Measurements from ENCODE around the gene CCDC194. TPM values are rescaled to one million over a fixed set of nuclear protein-coding genes. Genes with fewer than 3 reads are reported as not detected.
"Not testable (repeated sequence)": the region's sequence is repeated elsewhere in the genome, so short reads cannot be mapped to it uniquely, and the experiment has no call there.

Gene CCDC194
- polyA plus RNA-seq, 1 donor, result not detected

DNA sequence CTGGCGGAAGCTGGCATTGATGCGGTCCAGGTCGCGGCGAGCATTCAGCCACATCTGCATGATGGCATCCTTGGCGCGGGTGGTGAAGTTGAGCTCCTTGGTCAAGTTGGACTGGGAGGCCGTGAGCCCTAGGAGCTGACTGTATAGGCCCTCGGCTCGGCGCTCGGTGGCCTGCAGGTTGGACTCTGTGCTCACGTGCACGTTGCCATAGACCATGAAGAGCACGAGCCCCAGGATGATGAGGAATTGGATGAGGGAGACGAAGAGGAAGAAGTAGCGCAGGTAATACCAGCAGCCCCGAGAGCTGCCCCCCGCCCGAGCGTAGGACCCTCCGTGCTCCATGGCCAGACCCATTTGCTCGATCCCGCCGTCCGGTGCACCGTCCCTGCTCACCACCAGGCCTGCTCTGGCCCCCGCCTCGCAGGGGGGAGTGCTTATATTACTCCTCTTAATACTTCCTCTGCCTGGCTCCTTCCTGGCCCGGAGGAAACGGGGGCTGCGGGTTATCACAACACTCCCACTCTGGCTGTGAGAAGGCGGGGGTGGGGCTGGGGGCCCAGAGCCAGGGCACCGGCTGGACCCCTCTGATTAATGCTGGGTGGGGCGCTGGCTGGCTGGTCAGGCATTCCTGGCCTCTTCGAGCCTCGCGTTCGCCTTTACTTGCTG, 16.9 kb downstream of the CCDC194 start, which contains the start of gene PLVAP:
Gene PLVAP, minus strand, starts transcription at position 408 of the 666 bp plus-strand sequence. Its CDS starts 54 bp downstream, at position 354.
- DNase-seq (ENCODE audit: low read depth), result no peak

GRCh38 chr19:17370026-17370587, 23.9 kb downstream of the CCDC194 start:
- DNase-seq (ENCODE audit: low read depth), result no peak

DNA sequence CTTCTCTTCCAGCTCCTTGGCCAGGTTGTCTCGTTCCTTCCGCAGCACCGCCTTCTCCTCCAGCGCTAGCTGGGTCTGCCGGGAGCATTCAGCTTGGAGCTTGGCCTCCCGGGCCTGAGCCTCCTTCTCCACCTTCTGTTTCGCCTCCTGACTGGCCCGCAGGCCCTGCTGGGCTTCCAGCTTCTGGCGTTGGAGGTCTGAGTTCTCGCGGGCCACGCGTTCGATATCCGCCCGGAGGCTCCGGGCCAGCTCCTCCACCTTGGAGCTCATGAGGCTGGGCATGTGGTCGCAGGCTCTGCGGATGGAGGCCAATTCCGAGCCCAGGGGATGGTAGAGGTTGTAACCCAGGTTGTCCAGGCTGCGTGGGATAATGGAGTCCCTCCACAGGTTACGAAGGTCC, 28.6 kb downstream of the CCDC194 start:
- DNase-seq (ENCODE audit: low read depth), result no peak

- DNase-seq (ENCODE audit: low read depth), result not testable (repeated sequence)
Measured at GRCh38 chr19:17363852-17364605, 30.0 kb downstream of the CCDC194 start.

GRCh38 chr19:17359905-17360800, 33.8 kb downstream of the CCDC194 start:
- DNase-seq (ENCODE audit: low read depth), result no peak

DNA sequence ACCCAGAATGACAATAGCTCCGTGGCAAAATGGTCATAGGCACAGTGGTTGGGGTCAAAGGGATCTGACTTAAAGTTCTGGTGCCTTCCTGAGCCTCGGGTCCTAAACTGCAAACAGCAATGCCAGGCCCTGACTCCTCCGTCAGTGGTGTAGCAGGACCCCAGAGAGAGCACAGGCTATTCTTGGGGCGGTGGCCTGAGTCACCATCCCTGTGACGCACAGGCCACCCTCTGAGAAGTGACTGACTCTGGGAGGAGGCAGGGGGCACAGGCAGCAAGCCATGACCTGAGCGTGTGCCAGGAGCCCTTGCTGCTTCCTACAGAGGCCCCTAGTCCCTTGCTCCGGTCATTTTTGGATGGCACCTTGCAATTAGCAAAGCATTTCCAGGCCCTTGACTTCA, 35.6 kb downstream of the CCDC194 start:
- DNase-seq (ENCODE audit: low read depth), result no peak

GRCh38 chr19:17357724-17358123, 36.3 kb downstream of the CCDC194 start:
- DNase-seq (ENCODE audit: low read depth), result no peak

GRCh38 chr19:17357078-17357666, 36.8 kb downstream of the CCDC194 start:
- DNase-seq (ENCODE audit: low read depth), result no peak

- no peak for DNase-seq (ENCODE audit: low read depth)
Measured at GRCh38 chr19:17353386-17353785, 40.6 kb downstream of the CCDC194 start.

DNA sequence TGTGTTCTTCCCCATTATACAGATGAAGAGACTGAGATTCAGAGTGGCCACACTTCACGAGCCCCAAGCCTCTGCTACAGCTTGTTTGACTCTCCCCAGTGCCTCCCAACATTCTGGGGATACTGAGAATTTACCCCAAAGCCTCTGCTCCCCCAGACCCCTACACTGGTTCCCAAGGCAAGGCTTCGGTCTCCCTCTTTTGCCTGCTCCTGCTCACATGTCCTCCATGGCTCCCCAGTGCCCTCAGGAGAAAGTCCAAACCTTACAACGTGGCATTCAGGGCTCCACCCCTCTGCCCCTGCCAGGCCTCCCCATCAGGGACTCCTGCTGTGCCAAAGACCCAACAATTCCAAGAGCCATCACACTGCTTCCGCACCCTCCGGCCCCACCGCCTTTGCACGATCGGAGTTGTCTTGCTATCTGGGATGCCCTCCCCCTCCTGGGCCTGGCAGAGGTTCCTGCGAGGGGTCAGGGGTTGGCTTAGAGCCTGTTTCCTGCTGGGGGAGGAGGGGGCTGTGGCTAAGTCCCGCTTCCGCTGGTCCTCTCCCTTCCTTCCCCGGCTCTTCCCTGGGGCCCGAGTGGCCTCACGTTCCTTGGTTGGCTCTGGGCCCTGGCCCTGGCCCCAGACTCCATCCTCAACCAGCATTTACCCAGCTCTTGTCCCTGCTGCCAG, 41.3 kb downstream of the CCDC194 start:
- no peak for DNase-seq (ENCODE audit: low read depth)

DNA sequence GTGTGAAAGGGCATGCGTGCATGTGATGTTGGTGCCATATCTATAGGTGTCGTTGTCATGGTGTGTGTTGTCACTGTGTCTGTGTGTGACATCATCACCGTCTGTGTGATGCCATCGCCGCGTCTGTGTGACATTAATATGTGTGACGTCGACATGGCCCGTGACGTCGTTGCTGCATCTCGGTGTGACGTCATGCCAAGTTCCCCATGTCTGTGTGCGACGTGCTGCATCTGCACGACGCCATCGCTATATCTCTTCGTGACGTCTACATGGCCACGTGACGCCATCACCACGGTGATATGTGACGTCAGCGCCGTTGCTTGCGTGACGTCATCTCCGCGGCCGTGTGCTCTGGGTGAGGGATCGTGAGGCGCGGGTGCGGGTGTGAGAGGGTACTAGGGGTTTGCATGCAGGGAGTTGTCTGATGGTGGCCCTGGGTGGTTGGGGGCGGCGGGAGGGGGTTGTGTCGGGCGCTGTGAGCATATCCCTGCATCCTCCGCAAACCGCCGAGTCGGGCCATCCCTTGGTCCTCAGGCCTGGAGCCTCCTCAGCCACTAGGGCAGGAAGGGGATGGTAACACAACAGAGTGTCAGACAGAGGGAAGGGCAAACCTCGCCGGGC, 42.1 kb downstream of the CCDC194 start:
- DNase-seq (ENCODE audit: low read depth), result no peak

DNA sequence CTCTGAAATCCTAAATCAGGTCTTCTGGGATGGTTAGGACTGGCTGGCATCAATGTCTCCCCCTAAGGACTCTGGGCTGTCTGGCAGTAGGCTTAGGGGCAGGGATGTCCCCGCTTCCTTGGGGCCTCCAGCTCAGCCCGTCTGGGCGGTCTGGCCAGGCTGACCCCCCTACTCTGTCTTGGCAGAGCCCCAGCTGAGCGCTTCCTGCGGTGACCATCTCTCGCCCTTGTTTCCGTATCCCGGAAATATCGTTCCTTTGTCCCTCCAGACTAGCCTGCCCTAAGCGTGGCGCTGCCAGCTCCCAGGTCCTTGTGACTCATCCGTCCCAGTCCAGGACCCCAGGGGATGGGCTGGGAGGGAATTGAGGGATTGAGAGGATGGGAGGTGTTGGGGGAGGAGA, 45.3 kb downstream of the CCDC194 start:
- DNase-seq (ENCODE audit: low read depth), result no peak

DNA sequence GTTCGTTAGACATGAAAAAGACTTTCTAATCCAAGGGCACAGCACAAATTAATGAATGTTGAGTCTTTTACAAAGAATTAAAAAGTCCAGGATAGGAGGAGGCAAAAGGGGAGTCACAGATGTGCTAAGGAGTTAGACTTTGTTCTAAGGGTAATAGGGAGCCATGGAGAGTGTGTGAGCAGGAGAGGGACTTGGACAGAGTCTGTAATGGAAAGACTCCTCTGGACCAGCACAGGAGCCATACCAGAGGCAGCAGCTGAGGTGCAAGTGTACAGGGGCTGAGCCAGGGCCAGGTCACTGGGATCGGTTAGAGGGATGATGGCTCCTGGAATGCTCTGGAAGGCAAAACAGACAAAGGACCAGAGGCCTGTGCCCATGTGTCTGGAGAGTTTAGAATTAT, 46.1 kb downstream of the CCDC194 start:
- no peak for DNase-seq (ENCODE audit: low read depth)

DNA sequence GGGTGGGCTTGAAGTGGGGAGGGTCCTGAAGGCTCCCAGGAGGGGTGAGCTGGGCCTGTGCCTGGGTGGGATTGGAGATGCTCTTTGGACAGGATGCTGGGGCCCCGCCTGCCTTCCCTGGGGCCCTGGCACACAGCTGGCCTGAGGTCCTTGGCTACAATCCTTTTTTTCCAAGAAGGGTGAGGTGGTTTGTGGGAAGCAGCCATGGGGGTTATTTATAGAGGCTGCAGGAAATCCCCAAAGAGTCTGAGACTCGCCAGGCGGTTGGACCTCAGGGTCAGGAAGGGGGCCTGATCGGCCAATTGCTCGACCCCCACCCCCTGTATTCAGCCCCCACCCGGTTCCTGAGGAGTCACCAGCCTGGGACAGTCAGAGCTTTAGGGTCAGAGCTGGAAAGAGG, 46.6 kb downstream of the CCDC194 start:
- DNase-seq (ENCODE audit: low read depth), result no peak

DNA sequence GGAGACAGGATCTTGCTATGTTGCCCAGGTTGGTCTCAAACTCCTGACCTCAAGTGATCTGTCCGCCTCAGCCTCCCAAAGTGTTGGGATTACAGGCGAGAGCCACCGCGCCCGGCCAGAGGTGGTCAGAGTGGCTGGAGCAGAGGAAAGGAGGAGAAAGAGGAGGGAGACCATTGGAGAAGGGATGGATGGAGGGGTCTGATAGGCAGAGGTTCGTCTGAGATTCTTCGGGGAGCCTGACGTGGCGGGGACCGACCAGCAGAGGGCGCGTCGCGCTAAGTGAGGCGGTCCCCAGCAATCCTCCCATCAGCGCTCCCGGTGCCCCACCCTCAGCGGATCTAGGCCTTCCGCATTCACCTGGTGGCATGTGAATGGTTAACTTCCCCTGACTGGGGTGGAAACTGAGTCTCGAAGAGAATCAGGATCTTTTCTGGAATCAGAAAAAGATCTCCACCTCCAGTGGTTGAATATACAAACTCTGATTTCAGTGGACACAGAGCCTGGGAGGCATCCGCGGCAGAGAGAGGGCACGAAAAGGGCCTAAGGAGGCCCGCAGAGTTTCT, 47.8 kb downstream of the CCDC194 start:
- no peak for DNase-seq (ENCODE audit: low read depth)

GRCh38 chr19:17341845-17342244, 52.2 kb downstream of the CCDC194 start:
- DNase-seq (ENCODE audit: low read depth), result no peak

GRCh38 chr19:17341386-17341785, 52.6 kb downstream of the CCDC194 start:
- DNase-seq (ENCODE audit: low read depth), result no peak

GRCh38 chr19:17340871-17341357, 53.1 kb downstream of the CCDC194 start:
- DNase-seq (ENCODE audit: low read depth), result no peak
